HEK293 (cell line): ENCODE measurements around the gene MYL6B.

Experiments used
- CTCF ChIA-PET: fragments of 350-600 bp; formaldehyde crosslinking; extraction: SDS; loops from one replicate; lab custom pipeline; 2021; ENCODE audit warnings: antibody characterized with exemption; lab: Yijun Ruan, JAX
- POLR2A ChIA-PET: fragments of 300-600 bp; formaldehyde crosslinking; extraction: SDS; loops from one replicate; lab custom pipeline; 2020; ENCODE audit warnings: antibody characterized with exemption, inconsistent platforms; lab: Yijun Ruan, JAX
- H3K27ac ChIP-seq: fragments of 200-500 bp; sonication (Bioruptor generic); 2 replicates; pipeline ENCODE4 v1.5.1; 2014; ENCODE audit warnings: low read depth, low read length, control low read depth, inconsistent platforms; ENCODE audit errors: extremely low read depth
- H3K36me3 ChIP-seq, 2 experiments: fragments of 200-500 bp in 1 of 2; sonication (Bioruptor generic) in 1 of 2; 1 replicate in 1 of 2; 2 replicates in 1 of 2; pipeline ENCODE4 v1.5.1; 2014 to 2017; ENCODE audit warnings: inconsistent platforms in 2 of 2, low read length in 2 of 2; ENCODE audit not compliant: control insufficient read depth in 2 of 2, insufficient read depth in 1 of 2
- H3K4me1 ChIP-seq: fragments of 200-500 bp; sonication (Bioruptor generic); 2 replicates; pipeline ENCODE4 v1.5.1; 2014; ENCODE audit warnings: mild to moderate bottlenecking, low read length, inconsistent platforms; ENCODE audit not compliant: control insufficient read depth, insufficient read depth
- H3K4me3 ChIP-seq: 2 replicates; pipeline ENCODE4 v1.5.1; 2011; ENCODE audit warnings: low read depth, mild to moderate bottlenecking, control low read depth, low read length, moderate library complexity
- H3K9me3 ChIP-seq: fragments of 200-500 bp; sonication (Bioruptor generic); 2 replicates; pipeline ENCODE4 v1.5.1; 2014; ENCODE audit warnings: low read depth, low read length, inconsistent platforms; ENCODE audit not compliant: control insufficient read depth, insufficient read depth
- BCL11B ChIP-seq: fragments of 450-650 bp; formaldehyde crosslinking; IDR thresholded peaks from 2 replicates; pipeline ENCODE4 v1.5.1; 2016; ENCODE audit warnings: low read depth, missing biosample characterization, missing genetic modification characterization
- FEZF1 ChIP-seq: fragments of 450-650 bp; formaldehyde crosslinking; IDR thresholded peaks from 2 replicates; pipeline ENCODE4 v1.5.1; 2016; ENCODE audit warnings: missing biosample characterization, missing genetic modification characterization
- GLIS1 ChIP-seq: fragments of 450-650 bp; formaldehyde crosslinking; IDR thresholded peaks from 2 replicates; pipeline ENCODE4 v1.5.1; 2016; ENCODE audit warnings: missing biosample characterization, missing genetic modification characterization
- HIC1 ChIP-seq: fragments of 450-650 bp; formaldehyde crosslinking; IDR thresholded peaks from 2 replicates; pipeline ENCODE4 v1.5.1; 2016; ENCODE audit warnings: missing biosample characterization, missing genetic modification characterization
- ZBTB7A ChIP-seq: fragments of 450-650 bp; formaldehyde crosslinking; IDR thresholded peaks from 2 replicates; pipeline ENCODE4 v1.5.1; 2016; ENCODE audit warnings: low read depth, missing biosample characterization, missing genetic modification characterization
- ZNF10 ChIP-seq: fragments of 450-650 bp; formaldehyde crosslinking; IDR thresholded peaks from 2 replicates; pipeline ENCODE4 v1.5.1; 2017; ENCODE audit warnings: missing biosample characterization, missing genetic modification characterization
- ZNF140 ChIP-seq: fragments of 450-650 bp; formaldehyde crosslinking; IDR thresholded peaks from 2 replicates; pipeline ENCODE4 v1.5.1; 2016; ENCODE audit warnings: missing biosample characterization, missing genetic modification characterization
- ZNF174 ChIP-seq: fragments of 450-650 bp; formaldehyde crosslinking; IDR thresholded peaks from 2 replicates; pipeline ENCODE4 v1.5.0; 2017; ENCODE audit warnings: missing biosample characterization, mild to moderate bottlenecking, missing genetic modification characterization
- ZNF19 ChIP-seq: fragments of 450-650 bp; formaldehyde crosslinking; IDR thresholded peaks from 2 replicates; pipeline ENCODE4; 2016; ENCODE audit warnings: missing biosample characterization, missing genetic modification characterization, low read depth
- ZNF274 ChIP-seq, 2 experiments: fragments of 200-500 bp in 1 of 2; fragments of 450-650 bp in 1 of 2; sonication (Bioruptor generic) in 1 of 2; formaldehyde crosslinking in 1 of 2; IDR thresholded peaks; 2 replicates each; pipeline versions ENCODE4 v1.5.1 to v1.6.1; 2014 to 2016; ENCODE audit warnings: borderline replicate concordance in 1 of 2, inconsistent platforms in 1 of 2, low read length in 1 of 2, missing biosample characterization in 1 of 2, missing genetic modification characterization in 1 of 2
- ZNF354C ChIP-seq: fragments of 450-650 bp; formaldehyde crosslinking; IDR thresholded peaks from 2 replicates; pipeline ENCODE4 v1.5.1; 2016; ENCODE audit warnings: missing biosample characterization, missing genetic modification characterization, low read depth, borderline replicate concordance
- ZNF416 ChIP-seq: fragments of 450-650 bp; formaldehyde crosslinking; IDR thresholded peaks from 2 replicates; pipeline ENCODE4 v1.5.1; 2016; ENCODE audit warnings: missing biosample characterization, missing genetic modification characterization
- ZNF548 ChIP-seq: fragments of 450-650 bp; formaldehyde crosslinking; IDR thresholded peaks from 2 replicates; pipeline ENCODE4 v1.5.1; 2016; ENCODE audit warnings: missing biosample characterization, missing genetic modification characterization
- ZNF560 ChIP-seq: fragments of 450-650 bp; formaldehyde crosslinking; IDR thresholded peaks from 2 replicates; pipeline ENCODE4 v1.5.1; 2017; ENCODE audit warnings: missing biosample characterization, missing genetic modification characterization, borderline replicate concordance
- ZNF561 ChIP-seq: fragments of 450-650 bp; IDR thresholded peaks from 2 replicates; pipeline ENCODE4 v1.5.1; 2018; ENCODE audit warnings: missing biosample characterization, missing genetic modification characterization, borderline replicate concordance
- ZNF580 ChIP-seq: fragments of 450-650 bp; formaldehyde crosslinking; IDR thresholded peaks from 2 replicates; pipeline ENCODE4 v1.5.1; 2016; ENCODE audit warnings: missing biosample characterization, missing genetic modification characterization
- ZNF600 ChIP-seq: fragments of 450-650 bp; formaldehyde crosslinking; IDR thresholded peaks from 2 replicates; pipeline ENCODE4 v1.5.1; 2016; ENCODE audit warnings: missing biosample characterization, missing genetic modification characterization
- ZNF704 ChIP-seq: fragments of 450-650 bp; formaldehyde crosslinking; IDR thresholded peaks from 2 replicates; pipeline ENCODE4 v1.5.1; 2016; ENCODE audit warnings: missing biosample characterization, missing genetic modification characterization
- ZNF776 ChIP-seq: fragments of 450-650 bp; formaldehyde crosslinking; IDR thresholded peaks from 2 replicates; pipeline ENCODE4 v1.5.0; 2017; ENCODE audit warnings: missing biosample characterization, missing genetic modification characterization, borderline replicate concordance
- ZNF792 ChIP-seq: fragments of 450-650 bp; formaldehyde crosslinking; IDR thresholded peaks from 2 replicates; pipeline ENCODE4 v1.5.1; 2016; ENCODE audit warnings: missing biosample characterization, missing genetic modification characterization
- TF ChIP-seq, protein P1 (sequence below): fragments of 450-650 bp; formaldehyde crosslinking; IDR thresholded peaks from 2 replicates; pipeline ENCODE4 v1.5.1; 2017; ENCODE audit warnings: missing biosample characterization, missing genetic modification characterization
- TF ChIP-seq, protein P2 (sequence below): fragments of 450-650 bp; formaldehyde crosslinking; IDR thresholded peaks from 2 replicates; pipeline ENCODE4 v1.5.1; 2016; ENCODE audit warnings: missing biosample characterization, missing genetic modification characterization
- TF ChIP-seq, protein P3 (sequence below): fragments of 450-650 bp; formaldehyde crosslinking; IDR thresholded peaks from 2 replicates; pipeline ENCODE4 v1.5.1; 2016; ENCODE audit warnings: missing biosample characterization, missing genetic modification characterization

MYL6B gene

DNA sequence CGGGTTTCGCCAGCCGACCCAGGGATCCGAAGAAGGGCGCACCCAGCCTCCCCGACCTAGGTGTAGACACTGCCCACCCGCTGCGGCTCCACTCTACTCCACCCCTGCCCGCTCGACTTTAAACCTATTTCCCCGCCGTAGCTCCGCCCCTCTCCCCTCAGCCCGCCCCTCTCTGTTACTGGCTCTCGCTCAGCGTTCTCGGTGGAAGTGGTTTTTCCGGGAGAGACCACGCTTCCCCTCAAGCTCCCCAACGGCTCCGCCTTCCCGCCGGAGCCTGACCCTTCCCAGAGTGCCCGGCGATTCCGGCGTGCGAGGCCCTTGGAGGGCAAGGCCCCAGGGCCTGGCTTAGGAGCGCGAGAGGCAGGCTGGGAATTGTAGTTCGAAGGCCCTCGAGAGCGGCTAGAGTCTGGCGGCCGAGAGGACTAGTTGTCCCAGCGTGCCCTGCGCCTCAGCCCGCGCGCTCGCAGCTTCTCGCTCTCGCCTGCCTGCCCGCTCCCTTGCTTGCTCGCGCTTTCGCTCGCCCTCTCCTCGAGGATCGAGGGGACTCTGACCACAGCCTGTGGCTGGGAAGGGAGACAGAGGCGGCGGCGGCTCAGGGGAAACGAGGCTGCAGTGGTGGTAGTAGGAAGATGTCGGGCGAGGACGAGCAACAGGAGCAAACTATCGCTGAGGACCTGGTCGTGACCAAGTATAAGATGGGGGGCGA, 48.1 kb upstream of the MYL6B start, which contains the start of gene PA2G4:
Gene PA2G4 (plus strand): TSS at position 451 of the 706 bp plus-strand sequence. CDS start 179 bp downstream, at position 630.
- Histone ChIP-seq H3K9me3 (no peaks in the 10 kb centered on the region), H3K4me1 (0 out of 2 replicates have a peak, but pooled peaks cover 2% of the 10 kb centered on the region), H3K4me3 (peak within 1 kb of the TSS; percentile 82), H3K27ac (peak within 1 kb of the TSS; percentile 90), H3K36me3 (peaks cover 25 to 53% of the 10 kb centered on the region in 2 experiments)
- ChIA-PET POLR2A (interaction anchor here (0.6 to 3.9 kb wide), 33 partner anchors 8 to 366 kb away, joined by 3 to 165 read pairs (median 6); partner anchors contain the start of genes ANKRD52, CNPY2, CS and ERBB3), CTCF (interaction anchor here (0.7 to 4.7 kb wide), 12 partner anchors 9 to 736 kb away, joined by 3 to 27 read pairs (median 4); partner anchors contain the start of genes ERBB3, RNF41, RPL41 and SMARCC2)
- TF ChIP-seq ZNF10 = no peak
- TF ChIP-seq BCL11B (tag by site-specific recombination) = peak; percentile 91
- TF ChIP-seq, protein P1, sequence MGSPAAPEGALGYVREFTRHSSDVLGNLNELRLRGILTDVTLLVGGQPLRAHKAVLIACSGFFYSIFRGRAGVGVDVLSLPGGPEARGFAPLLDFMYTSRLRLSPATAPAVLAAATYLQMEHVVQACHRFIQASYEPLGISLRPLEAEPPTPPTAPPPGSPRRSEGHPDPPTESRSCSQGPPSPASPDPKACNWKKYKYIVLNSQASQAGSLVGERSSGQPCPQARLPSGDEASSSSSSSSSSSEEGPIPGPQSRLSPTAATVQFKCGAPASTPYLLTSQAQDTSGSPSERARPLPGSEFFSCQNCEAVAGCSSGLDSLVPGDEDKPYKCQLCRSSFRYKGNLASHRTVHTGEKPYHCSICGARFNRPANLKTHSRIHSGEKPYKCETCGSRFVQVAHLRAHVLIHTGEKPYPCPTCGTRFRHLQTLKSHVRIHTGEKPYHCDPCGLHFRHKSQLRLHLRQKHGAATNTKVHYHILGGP = no peak
- TF ChIP-seq ZNF416 (tag by site-specific recombination) = no peak
- TF ChIP-seq ZNF274 (IDR thresholded peaks at IDR 0.05; ENCODE audit: low read length) = no peak
- TF ChIP-seq ZNF274 (tag by site-specific recombination; IDR thresholded peaks at IDR 0.05; ENCODE audit: borderline replicate concordance) = no peak
- TF ChIP-seq ZBTB7A (tag by site-specific recombination) = 0 out of 2 replicates have a peak, but pooled peaks have one; percentile 60
- TF ChIP-seq ZNF548 (tag by site-specific recombination) = no peak
- no peak for TF ChIP-seq ZNF354C (tag by site-specific recombination)
- TF ChIP-seq ZNF776 (tag by site-specific recombination) = no peak
- TF ChIP-seq ZNF174 (tag by site-specific recombination) = no peak
- TF ChIP-seq ZNF792 = no peak
- TF ChIP-seq HIC1 (tag by site-specific recombination) = peak; percentile 98
- TF ChIP-seq, protein P2, sequence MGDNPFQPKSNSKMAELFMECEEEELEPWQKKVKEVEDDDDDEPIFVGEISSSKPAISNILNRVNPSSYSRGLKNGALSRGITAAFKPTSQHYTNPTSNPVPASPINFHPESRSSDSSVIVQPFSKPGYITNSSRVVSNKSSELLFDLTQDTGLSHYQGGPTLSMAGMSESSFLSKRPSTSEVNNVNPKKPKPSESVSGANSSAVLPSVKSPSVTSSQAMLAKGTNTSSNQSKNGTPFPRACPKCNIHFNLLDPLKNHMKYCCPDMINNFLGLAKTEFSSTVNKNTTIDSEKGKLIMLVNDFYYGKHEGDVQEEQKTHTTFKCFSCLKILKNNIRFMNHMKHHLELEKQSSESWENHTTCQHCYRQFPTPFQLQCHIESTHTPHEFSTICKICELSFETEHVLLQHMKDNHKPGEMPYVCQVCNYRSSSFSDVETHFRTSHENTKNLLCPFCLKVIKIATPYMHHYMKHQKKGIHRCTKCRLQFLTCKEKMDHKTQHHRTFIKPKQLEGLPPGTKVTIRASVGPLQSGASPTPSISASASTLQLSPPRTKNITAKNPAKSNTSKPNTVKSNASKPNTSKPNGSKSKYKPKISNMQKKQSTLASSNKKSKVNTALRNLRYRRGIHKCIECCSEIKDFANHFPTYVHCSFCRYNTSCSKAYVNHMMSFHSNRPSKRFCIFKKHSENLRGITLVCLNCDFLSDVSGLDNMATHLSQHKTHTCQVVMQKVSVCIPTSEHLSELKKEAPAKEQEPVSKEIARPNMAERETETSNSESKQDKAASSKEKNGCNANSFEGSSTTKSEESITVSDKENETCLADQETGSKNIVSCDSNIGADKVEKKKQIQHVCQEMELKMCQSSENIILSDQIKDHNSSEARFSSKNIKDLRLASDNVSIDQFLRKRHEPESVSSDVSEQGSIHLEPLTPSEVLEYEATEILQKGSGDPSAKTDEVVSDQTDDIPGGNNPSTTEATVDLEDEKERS (tag by site-specific recombination) = no peak
- TF ChIP-seq ZNF600 (tag by site-specific recombination) = peak; percentile 29
- TF ChIP-seq ZNF140 (tag by site-specific recombination) = no peak
- TF ChIP-seq ZNF580 = no peak
- peak; percentile 86 for TF ChIP-seq GLIS1 (tag by site-specific recombination)
- peak; percentile 73; the same call in 1 of the 2 replicates for TF ChIP-seq ZNF561
- TF ChIP-seq ZNF19 (tag by site-specific recombination) = no peak
- TF ChIP-seq, protein P3, sequence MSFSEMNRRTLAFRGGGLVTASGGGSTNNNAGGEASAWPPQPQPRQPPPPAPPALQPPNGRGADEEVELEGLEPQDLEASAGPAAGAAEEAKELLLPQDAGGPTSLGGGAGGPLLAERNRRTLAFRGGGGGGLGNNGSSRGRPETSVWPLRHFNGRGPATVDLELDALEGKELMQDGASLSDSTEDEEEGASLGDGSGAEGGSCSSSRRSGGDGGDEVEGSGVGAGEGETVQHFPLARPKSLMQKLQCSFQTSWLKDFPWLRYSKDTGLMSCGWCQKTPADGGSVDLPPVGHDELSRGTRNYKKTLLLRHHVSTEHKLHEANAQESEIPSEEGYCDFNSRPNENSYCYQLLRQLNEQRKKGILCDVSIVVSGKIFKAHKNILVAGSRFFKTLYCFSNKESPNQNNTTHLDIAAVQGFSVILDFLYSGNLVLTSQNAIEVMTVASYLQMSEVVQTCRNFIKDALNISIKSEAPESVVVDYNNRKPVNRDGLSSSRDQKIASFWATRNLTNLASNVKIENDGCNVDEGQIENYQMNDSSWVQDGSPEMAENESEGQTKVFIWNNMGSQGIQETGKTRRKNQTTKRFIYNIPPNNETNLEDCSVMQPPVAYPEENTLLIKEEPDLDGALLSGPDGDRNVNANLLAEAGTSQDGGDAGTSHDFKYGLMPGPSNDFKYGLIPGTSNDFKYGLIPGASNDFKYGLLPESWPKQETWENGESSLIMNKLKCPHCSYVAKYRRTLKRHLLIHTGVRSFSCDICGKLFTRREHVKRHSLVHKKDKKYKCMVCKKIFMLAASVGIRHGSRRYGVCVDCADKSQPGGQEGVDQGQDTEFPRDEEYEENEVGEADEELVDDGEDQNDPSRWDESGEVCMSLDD (tag by site-specific recombination) = no peak; the same call in 1 of the 2 replicates
- no peak for TF ChIP-seq FEZF1 (tag by site-specific recombination)
- TF ChIP-seq ZNF560 (tag by site-specific recombination) = no peak
- TF ChIP-seq ZNF704 (tag by site-specific recombination) = no peak
